H9 (cell line): Measurements from ENCODE around the gene ZFAND5. TPM values are rescaled to one million over a fixed set of nuclear protein-coding genes. Genes with fewer than 3 reads are reported as not detected.

ENCODE experiments used
- DNase-seq: peaks from one replicate; pipeline ENCODE4 v3.0.0-alpha.2; 2017
- H2AFZ ChIP-seq: one replicate; pipeline ENCODE4 v1.6.1; 2013; ENCODE audit warnings: mild to moderate bottlenecking, low read length, control low read depth, moderate library complexity
- H2AK5ac ChIP-seq: 2 replicates; pipeline ENCODE4 v1.6.1; 2013; ENCODE audit warnings: low read length, control low read depth, mixed read lengths; ENCODE audit not compliant: insufficient read length
- H2BK120ac ChIP-seq: one replicate; pipeline ENCODE4 v1.6.1; 2013; ENCODE audit warnings: low read depth, mild to moderate bottlenecking, low read length, control low read depth, inconsistent platforms; ENCODE audit not compliant: poor library complexity, severe bottlenecking
- H2BK12ac ChIP-seq: 2 replicates; pipeline ENCODE4 v1.6.1; 2013; ENCODE audit warnings: low read length, control low read depth, mixed read lengths, low read depth; ENCODE audit not compliant: insufficient read length
- H2BK15ac ChIP-seq: 2 replicates; pipeline ENCODE4 v1.6.1; 2013; ENCODE audit warnings: low read depth, low read length, control low read depth
- H2BK20ac ChIP-seq: one replicate; pipeline ENCODE4 v1.6.1; 2013; ENCODE audit warnings: low read depth, mild to moderate bottlenecking, low read length, control low read depth, inconsistent platforms; ENCODE audit not compliant: poor library complexity, severe bottlenecking
- H2BK5ac ChIP-seq: 2 replicates; pipeline ENCODE4 v1.6.1; 2013; ENCODE audit warnings: low read length, control low read depth, mixed read lengths; ENCODE audit not compliant: insufficient read length
- H3K14ac ChIP-seq: 2 replicates; pipeline ENCODE4 v1.6.1; 2013; ENCODE audit warnings: low read length, control low read depth; ENCODE audit not compliant: insufficient read depth
- H3K18ac ChIP-seq: 2 replicates; pipeline ENCODE4 v1.6.1; 2013; ENCODE audit warnings: low read depth, mild to moderate bottlenecking, mixed read lengths, low read length, control low read depth; ENCODE audit not compliant: insufficient read length
- H3K23ac ChIP-seq: 2 replicates; pipeline ENCODE4 v1.6.1; 2013; ENCODE audit warnings: low read length, control low read depth, mixed read lengths, low read depth; ENCODE audit not compliant: insufficient read length
- H3K23me2 ChIP-seq: 2 replicates; pipeline ENCODE4 v1.6.1; 2013; ENCODE audit warnings: low read depth, mild to moderate bottlenecking, mixed read lengths, low read length, control low read depth; ENCODE audit not compliant: insufficient read length, poor library complexity, severe bottlenecking
- H3K27ac ChIP-seq: 2 replicates; pipeline ENCODE4 v1.5.1; 2013; ENCODE audit warnings: low read length, control low read depth, mixed read lengths, low read depth; ENCODE audit not compliant: insufficient read length
- H3K27me3 ChIP-seq: 2 replicates; pipeline ENCODE4 v1.6.1; 2013; ENCODE audit warnings: low read length, control low read depth, inconsistent platforms; ENCODE audit not compliant: insufficient read depth
- H3K4ac ChIP-seq: 2 replicates; pipeline ENCODE4 v1.6.1; 2013; ENCODE audit warnings: low read depth, mild to moderate bottlenecking, control low read depth, inconsistent platforms, low read length, moderate library complexity
- H3K4me1 ChIP-seq: 2 replicates; pipeline ENCODE4 v1.6.1; 2013; ENCODE audit warnings: low read length, control low read depth, inconsistent platforms; ENCODE audit not compliant: insufficient read depth
- H3K4me2 ChIP-seq: 2 replicates; pipeline ENCODE4 v1.6.1; 2013; ENCODE audit warnings: low read length, control low read depth, mixed read lengths; ENCODE audit not compliant: insufficient read length, insufficient read depth
- H3K56ac ChIP-seq: 2 replicates; pipeline ENCODE4 v1.6.1; 2013; ENCODE audit warnings: low read depth, mild to moderate bottlenecking, mixed read lengths, low read length, control low read depth; ENCODE audit not compliant: insufficient read length
- H3K79me1 ChIP-seq: 2 replicates; pipeline ENCODE4 v1.6.1; 2013; ENCODE audit warnings: low read depth, mild to moderate bottlenecking, moderate library complexity, low read length, control low read depth, inconsistent platforms; ENCODE audit not compliant: insufficient read depth, poor library complexity, severe bottlenecking
- H3K79me2 ChIP-seq: 2 replicates; pipeline ENCODE4 v1.6.1; 2013; ENCODE audit warnings: low read length, control low read depth, inconsistent platforms; ENCODE audit not compliant: insufficient read depth
- H3K9ac ChIP-seq: 2 replicates; pipeline ENCODE4 v1.6.1; 2013; ENCODE audit warnings: low read length, control low read depth, mixed read lengths; ENCODE audit not compliant: insufficient read length; ENCODE audit errors: extremely low read depth
- H3K9me3 ChIP-seq: one replicate; pipeline ENCODE4 v1.6.1; 2013; ENCODE audit warnings: low read depth, low read length, inconsistent platforms; ENCODE audit not compliant: control insufficient read depth
- H3T11ph ChIP-seq: one replicate; pipeline ENCODE4 v1.6.1; 2013; ENCODE audit warnings: mild to moderate bottlenecking, low read length, control low read depth, inconsistent platforms
- H4K20me1 ChIP-seq: one replicate; pipeline ENCODE4 v1.6.1; 2013; ENCODE audit not compliant: control insufficient read depth, insufficient read length, insufficient read depth
- H4K5ac ChIP-seq: 2 replicates; pipeline ENCODE4 v1.6.1; 2013; ENCODE audit warnings: low read depth, mild to moderate bottlenecking, mixed read lengths, low read length, control low read depth; ENCODE audit not compliant: insufficient read length
- H4K8ac ChIP-seq: replicated peaks from 2 replicates; pipeline ENCODE4 v1.6.1; 2013; ENCODE audit warnings: low read length, control low read depth, mixed read lengths, low read depth; ENCODE audit not compliant: insufficient read length
- H4K91ac ChIP-seq: 2 replicates; pipeline ENCODE4 v1.6.1; 2013; ENCODE audit warnings: low read depth, mild to moderate bottlenecking, moderate library complexity, mixed read lengths, low read length, control low read depth; ENCODE audit not compliant: insufficient read length
- H3K27ac Mint-ChIP-seq, 3 experiments: 2 replicates in 2 of 3; 3 replicates in 1 of 3; pipeline ENCODE4 v1.8.0; 2020 to 2021; ENCODE audit warnings: mixed read lengths in 3 of 3, mild to moderate bottlenecking in 1 of 3, moderate library complexity in 1 of 3
- H3K27me3 Mint-ChIP-seq: 2 replicates; pipeline ENCODE4 v1.8.0; 2021; ENCODE audit warnings: low read depth, mild to moderate bottlenecking, moderate library complexity, mixed read lengths
- H3K36me3 Mint-ChIP-seq, 3 experiments: 2 replicates in 2 of 3; 3 replicates in 1 of 3; pipeline ENCODE4 v1.8.0; 2020 to 2021; ENCODE audit warnings: low read depth in 3 of 3, mixed read lengths in 3 of 3; ENCODE audit not compliant: insufficient read depth in 1 of 3
- H3K4me1 Mint-ChIP-seq, 2 experiments: 2 replicates each; pipeline ENCODE4 v1.8.0; 2020; ENCODE audit warnings: mixed read lengths in 2 of 2
- H3K4me3 Mint-ChIP-seq, 2 experiments: 2 replicates in 1 of 2; 3 replicates in 1 of 2; pipeline ENCODE4 v1.8.0; 2020 to 2021; ENCODE audit warnings: mild to moderate bottlenecking in 2 of 2, mixed read lengths in 2 of 2, moderate library complexity in 1 of 2
- H3K9me3 Mint-ChIP-seq, 2 experiments: 2 replicates in 1 of 2; 3 replicates in 1 of 2; pipeline ENCODE4 v1.8.0; 2020; ENCODE audit warnings: mild to moderate bottlenecking in 2 of 2, mixed read lengths in 2 of 2, moderate library complexity in 1 of 2
- CTCF ChIP-seq: fragments of 200-600 bp; sonication (generic); conservative IDR thresholded peaks from 3 replicates; pipeline ENCODE4 v1.8.0; 2021; ENCODE audit warnings: antibody characterized with exemption, mild to moderate bottlenecking
- WGBS: extraction: QIAGEN DNeasy Blood & Tissue Kit; methylation state at CpG from one replicate; pipeline ENCODE4 v1.1.7; 2013; ENCODE audit warnings: missing lambda C conversion rate, low lambda C conversion rate, mixed read lengths; ENCODE audit not compliant: insufficient read length; ENCODE audit errors: extremely low coverage; 5-methylcytosine and 5-hydroxymethylcytosine counted together
- total RNA-seq: library from RNA; stranded (reverse); gene quantifications from 2 replicates; pipeline ENCODE4 v1.2.1, GENCODE V29; 2021

Gene ZFAND5
- total RNA-seq, 1 experiment from 2014 or later: 304 TPM

DNA sequence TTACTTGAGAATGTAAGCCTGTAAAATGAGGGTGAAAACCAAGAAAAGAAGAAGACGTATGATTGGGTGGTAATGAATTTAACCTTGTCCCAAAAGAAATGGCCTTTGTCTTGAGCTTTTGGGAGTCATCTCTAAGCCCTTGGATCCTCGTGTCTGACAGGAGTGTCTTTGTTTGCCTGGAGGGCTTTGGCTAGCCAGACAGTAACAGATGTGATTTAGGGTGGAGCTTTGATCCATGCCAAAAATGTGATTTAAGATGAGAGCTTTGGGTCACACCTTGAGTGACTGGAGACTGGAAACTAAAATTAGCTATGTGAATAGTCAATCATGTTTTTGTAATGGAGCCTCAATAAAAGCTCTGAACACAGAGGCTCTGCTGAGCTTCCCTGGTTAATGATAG, 25.9 kb upstream of the ZFAND5 start:
- peaks cover 0 to 10% (median 2%) of the 10 kb centered on the region in 3 experiments; a peak in 3 of 7 replicates for H3K36me3 Mint-ChIP-seq

More for the DNA sequence above, 25.9 kb upstream of the ZFAND5 start:
- no peak overlapping the region for H2AK5ac ChIP-seq
- H2BK120ac ChIP-seq: no peak overlapping the region
- TF ChIP-seq CTCF: no peak
- no peaks in the 10 kb centered on the region for H3K27me3 Mint-ChIP-seq
- no peak overlapping the region for H2BK5ac ChIP-seq
- peaks cover 5 to 6% of the 10 kb centered on the region in 2 experiments; a peak in 3 of 4 replicates for H3K4me1 Mint-ChIP-seq
- DNase-seq: no peak
- H3K79me2 ChIP-seq: no peaks in the 10 kb centered on the region
- no peak overlapping the region for H3K56ac ChIP-seq
- H4K5ac ChIP-seq: no peak overlapping the region
- no peaks in the 10 kb centered on the region for H3K23me2 ChIP-seq
- no peak overlapping the region for H3K9ac ChIP-seq
- H3T11ph ChIP-seq: no peak overlapping the region
- H3K4me3 Mint-ChIP-seq: no peak overlapping the region
- H2BK20ac ChIP-seq: no peak overlapping the region
- no peaks in the 10 kb centered on the region for H3K9me3 ChIP-seq
- no peak overlapping the region for H3K4me2 ChIP-seq
- no peak overlapping the region for H2BK12ac ChIP-seq
- H2BK15ac ChIP-seq: no peak overlapping the region
- H2AFZ ChIP-seq: no peak overlapping the region
- no peak overlapping the region for H3K27ac Mint-ChIP-seq
- no CpG with 5 or more reads among the region's 2 CpGs for WGBS
- no peak overlapping the region for H4K91ac ChIP-seq
- no peak overlapping the region for H3K18ac ChIP-seq
- no peaks in the 10 kb centered on the region for H4K20me1 ChIP-seq
- no peak overlapping the region for H3K27ac ChIP-seq
- no peak overlapping the region for H4K8ac ChIP-seq
- H3K4me1 ChIP-seq: no peaks in the 10 kb centered on the region
- no peak overlapping the region for H3K23ac ChIP-seq
- no peak overlapping the region for H3K14ac ChIP-seq
- peaks cover 2 to 7% of the 10 kb centered on the region in 2 experiments; a peak in 2 of 5 replicates for H3K9me3 Mint-ChIP-seq
- H3K27me3 ChIP-seq: no peaks in the 10 kb centered on the region
- H3K79me1 ChIP-seq: no peaks in the 10 kb centered on the region
- H3K4ac ChIP-seq: no peak overlapping the region
